HepG2 (cell line): Measurements from ENCODE around the gene MYO18A. TPM values are rescaled to one million over a fixed set of nuclear protein-coding genes. Genes with fewer than 3 reads are reported as not detected.

Experiments used
- DZIP1 ChIP-seq: sonication (generic); formaldehyde crosslinking; IDR thresholded peaks from 2 replicates; pipeline ENCODE4 v1.5.0; 2020; ENCODE audit warnings: mild to moderate bottlenecking, missing genetic modification reagents
- LRRFIP1 ChIP-seq: sonication (generic); formaldehyde crosslinking; conservative IDR thresholded peaks from 2 replicates; pipeline ENCODE4 v1.4.0; 2020; ENCODE audit warnings: missing genetic modification reagents
- MAF1 ChIP-seq: sonication (generic); formaldehyde crosslinking; IDR thresholded peaks from 2 replicates; pipeline ENCODE4 v1.5.0; 2020; ENCODE audit warnings: missing genetic modification reagents, borderline replicate concordance
- MLXIP ChIP-seq: sonication (generic); formaldehyde crosslinking; IDR thresholded peaks from 2 replicates; pipeline ENCODE4 v1.9.0; 2021; ENCODE audit warnings: missing genetic modification reagents, borderline replicate concordance
- ZNF281 ChIP-seq: sonication (generic); formaldehyde crosslinking; IDR thresholded peaks from 2 replicates; pipeline ENCODE4 v1.4.0; 2020; ENCODE audit warnings: missing genetic modification reagents, borderline replicate concordance
- polyA plus RNA-seq, 8 experiments: library from polyadenylated mRNA; depleted of rRNA in 3 of 8; stranded (reverse) in 7 of 8; unstranded in 1 of 8; fragments of >200 nt; fragmentation: Illumina TruSeq in 4 of 8; extraction: Trizol in 4 of 8; gene quantifications; 2 replicates each; pipeline versions ENCODE4 v1.2.1 to v1.2.3, GENCODE V29; 2011 to 2016; ENCODE audit warnings: low read depth in 4 of 8, missing spikeins in 1 of 8, mixed read lengths in 1 of 8; ENCODE audit not compliant: insufficient read depth in 1 of 8
- total RNA-seq, 5 experiments: library from RNA; depleted of rRNA; stranded (reverse); fragments of >200 nt; fragmentation: Illumina TruSeq; extraction: Trizol; gene quantifications; 2 replicates each; pipeline ENCODE4 v1.2.3, GENCODE V29; 2016; ENCODE audit warnings: low read depth in 1 of 5
- TF ChIP-seq, protein P1 (sequence below): IDR thresholded peaks from 2 replicates; pipeline ENCODE4 v1.6.1; 2016; ENCODE audit warnings: mild to moderate bottlenecking, missing biosample characterization, missing genetic modification reagents
- TF ChIP-seq, protein P2 (sequence below), 2 experiments: sonication (generic) in 1 of 2; formaldehyde crosslinking in 1 of 2; IDR thresholded peaks; 2 replicates each; pipeline versions ENCODE4 v1.4.0 to v1.6.1; 2018 to 2020; ENCODE audit warnings: missing genetic modification reagents in 2 of 2, borderline replicate concordance in 1 of 2, low read depth in 1 of 2, mild to moderate bottlenecking in 1 of 2, missing biosample characterization in 1 of 2

Gene MYO18A
- total and polyA plus RNA-seq, 2 of the 13 experiments (the other 11 are each of a cell fraction or from before 2014, with no cell fraction given): 16.8 to 24.8 TPM

DNA sequence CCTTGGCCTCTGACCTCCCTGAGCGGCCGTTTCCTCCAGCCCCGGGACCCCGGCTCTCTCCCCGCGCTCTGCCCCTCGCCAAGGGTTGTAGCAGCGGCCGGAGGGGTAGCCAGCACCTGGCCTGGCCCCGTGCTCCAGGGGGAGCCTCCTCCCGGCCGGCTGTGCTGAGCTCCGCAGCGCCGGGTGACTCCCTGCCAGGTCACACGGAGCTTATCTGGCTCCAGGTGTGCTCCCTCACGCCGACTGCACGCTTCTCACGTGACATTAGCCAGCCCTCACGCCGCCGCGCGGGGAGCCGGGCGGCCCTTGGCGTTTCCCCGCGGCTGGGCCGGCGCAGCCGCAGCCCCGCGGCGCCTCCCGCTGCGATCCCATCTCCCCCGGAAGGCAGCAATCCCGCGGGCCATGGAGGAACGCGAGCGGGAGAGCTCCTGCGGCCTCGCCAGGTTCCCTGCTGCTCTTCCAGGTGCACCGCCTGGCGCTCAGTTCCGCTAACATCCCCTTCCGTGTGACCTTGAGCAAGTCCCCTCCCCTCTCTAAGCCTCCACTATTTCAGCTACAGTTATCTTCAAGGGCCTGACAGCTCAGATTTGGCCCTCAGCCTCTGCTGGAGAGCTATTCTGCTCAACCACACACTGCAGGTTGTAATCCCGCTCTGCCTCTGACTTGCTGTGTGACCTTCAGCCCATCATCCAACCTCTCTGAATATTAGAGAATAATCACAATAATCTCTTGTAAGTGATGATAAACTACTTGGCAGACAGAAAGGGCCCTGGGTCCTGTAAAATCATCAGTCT, 3.4 kb downstream of the MYO18A start (continued):
- TF ChIP-seq DZIP1 (CRISPR knock-in tag): peak; percentile 66; the same call in 1 of the 2 replicates
- TF ChIP-seq LRRFIP1 (CRISPR knock-in tag): no peak
- TF ChIP-seq, protein P1, sequence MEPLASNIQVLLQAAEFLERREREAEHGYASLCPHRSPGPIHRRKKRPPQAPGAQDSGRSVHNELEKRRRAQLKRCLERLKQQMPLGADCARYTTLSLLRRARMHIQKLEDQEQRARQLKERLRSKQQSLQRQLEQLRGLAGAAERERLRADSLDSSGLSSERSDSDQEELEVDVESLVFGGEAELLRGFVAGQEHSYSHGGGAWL: peak; percentile 54; the same call in 1 of the 2 replicates
- TF ChIP-seq, protein P2, sequence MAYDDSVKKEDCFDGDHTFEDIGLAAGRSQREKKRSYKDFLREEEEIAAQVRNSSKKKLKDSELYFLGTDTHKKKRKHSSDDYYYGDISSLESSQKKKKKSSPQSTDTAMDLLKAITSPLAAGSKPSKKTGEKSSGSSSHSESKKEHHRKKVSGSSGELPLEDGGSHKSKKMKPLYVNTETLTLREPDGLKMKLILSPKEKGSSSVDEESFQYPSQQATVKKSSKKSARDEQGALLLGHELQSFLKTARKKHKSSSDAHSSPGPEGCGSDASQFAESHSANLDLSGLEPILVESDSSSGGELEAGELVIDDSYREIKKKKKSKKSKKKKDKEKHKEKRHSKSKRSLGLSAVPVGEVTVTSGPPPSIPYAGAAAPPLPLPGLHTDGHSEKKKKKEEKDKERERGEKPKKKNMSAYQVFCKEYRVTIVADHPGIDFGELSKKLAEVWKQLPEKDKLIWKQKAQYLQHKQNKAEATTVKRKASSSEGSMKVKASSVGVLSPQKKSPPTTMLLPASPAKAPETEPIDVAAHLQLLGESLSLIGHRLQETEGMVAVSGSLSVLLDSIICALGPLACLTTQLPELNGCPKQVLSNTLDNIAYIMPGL (CRISPR knock-in tag; IDR thresholded peaks at IDR 0.05; ENCODE audit: borderline replicate concordance in 1 of 2, low read depth in 1 of 2): peak in 1 of 2 experiments; percentile 72; a peak in 2 of 4 replicates
- peak; percentile 85 for TF ChIP-seq MLXIP (CRISPR knock-in tag)
- 0 out of 2 replicates have a peak, but pooled peaks have one; percentile 44 for TF ChIP-seq MAF1 (CRISPR knock-in tag)
- peak; percentile 35; the same call in 1 of the 2 replicates for TF ChIP-seq ZNF281 (CRISPR knock-in tag)
